Skin of body (tissue), 2 donors: ENCODE measurements around the gene CRY2. TPM values are rescaled to one million over a fixed set of nuclear protein-coding genes. Genes with fewer than 3 reads are reported as not detected.
"Not testable (repeated sequence)": the region's sequence is repeated elsewhere in the genome, so short reads cannot be mapped to it uniquely, and the experiment has no call there.

Experiments
- DNase-seq: peaks from one replicate; lab custom pipeline; 2025; lab: John Stamatoyannopoulos, UW
- total RNA-seq: library from RNA; depleted of rRNA; stranded (reverse); fragments of >200 nt; gene quantifications from one replicate; pipeline ENCODE4 v1.2.3, GENCODE V29; 2014

Gene CRY2
- total RNA-seq: 50.6 TPM

DNA sequence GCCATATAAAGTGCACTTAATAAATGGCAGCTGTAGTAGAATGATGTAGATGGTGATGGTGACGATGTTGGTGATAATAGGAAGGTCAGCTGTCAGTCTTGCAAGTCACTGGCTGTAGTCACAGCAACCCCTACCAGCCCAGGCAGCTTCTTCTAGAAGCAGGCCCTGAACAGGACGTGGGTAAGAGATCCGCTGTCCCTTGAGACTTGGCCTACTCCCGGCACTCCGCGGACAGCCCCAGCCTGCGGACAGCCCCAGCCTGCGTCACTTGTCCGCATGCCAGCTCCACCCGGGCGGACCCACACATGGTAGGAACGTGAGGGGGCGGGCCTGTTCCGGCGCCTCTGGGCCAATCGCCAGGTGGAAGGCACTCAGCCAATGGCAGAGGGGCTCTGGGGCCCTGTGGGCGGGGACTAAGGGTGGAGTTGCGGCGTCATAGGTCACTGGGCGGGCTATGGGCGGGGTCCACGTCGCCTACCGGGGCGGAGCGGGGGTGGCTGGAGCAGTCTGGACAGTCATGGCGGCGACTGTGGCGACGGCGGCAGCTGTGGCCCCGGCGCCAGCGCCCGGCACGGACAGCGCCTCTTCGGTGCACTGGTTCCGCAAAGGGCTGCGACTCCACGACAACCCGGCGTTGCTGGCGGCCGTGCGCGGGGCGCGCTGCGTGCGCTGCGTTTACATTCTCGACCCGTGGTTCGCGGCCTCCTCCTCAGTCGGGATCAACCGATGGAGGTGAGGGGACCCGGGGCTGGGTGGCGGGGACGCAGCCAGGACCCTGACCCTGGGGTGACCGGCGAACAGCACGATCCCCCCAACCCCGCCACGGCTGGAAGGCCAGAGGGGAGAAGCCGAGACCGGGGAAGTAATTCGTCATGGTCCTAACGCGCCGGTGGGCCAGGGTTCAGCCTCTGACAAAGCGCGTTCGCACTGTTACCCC lies at the start of gene CRY2:
TSS of gene CRY2 (plus strand) at position 502 of the 937 bp plus-strand sequence. CDS start at position 518, 16 bp downstream.
- DNase-seq: peak; percentile 99

DNA sequence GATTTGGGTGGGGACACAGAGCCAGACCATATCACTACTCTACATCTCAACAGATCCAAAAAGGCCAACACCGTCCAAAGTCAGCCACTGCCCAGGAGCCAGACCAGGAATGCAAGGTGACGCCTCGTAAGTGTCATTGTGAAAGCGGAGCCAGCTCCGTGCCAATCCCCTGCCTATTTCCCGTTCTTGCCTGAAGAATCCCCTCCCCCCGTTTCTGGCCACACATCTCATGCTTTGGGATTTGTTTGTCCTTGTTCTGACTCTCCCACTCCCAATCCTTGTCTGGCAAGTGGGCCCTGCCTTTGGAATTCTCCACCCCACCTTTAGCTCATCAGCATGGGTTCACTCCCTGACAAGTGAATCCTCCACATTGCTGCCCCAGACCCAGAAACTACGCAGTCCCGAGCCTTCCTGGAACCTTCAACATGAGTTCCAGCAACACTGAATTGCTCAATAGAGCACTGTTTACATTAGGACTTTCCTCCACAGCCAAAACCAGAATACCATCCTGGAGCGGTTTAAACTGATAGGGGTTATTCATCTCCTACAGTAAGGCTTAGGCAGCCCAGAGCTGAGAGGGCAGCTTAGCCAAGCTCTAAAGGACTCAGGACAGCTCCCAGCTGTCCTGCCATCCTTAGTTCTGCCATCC lies 48.4 kb upstream of the CRY2 start:
- DNase-seq: no peak

DNA sequence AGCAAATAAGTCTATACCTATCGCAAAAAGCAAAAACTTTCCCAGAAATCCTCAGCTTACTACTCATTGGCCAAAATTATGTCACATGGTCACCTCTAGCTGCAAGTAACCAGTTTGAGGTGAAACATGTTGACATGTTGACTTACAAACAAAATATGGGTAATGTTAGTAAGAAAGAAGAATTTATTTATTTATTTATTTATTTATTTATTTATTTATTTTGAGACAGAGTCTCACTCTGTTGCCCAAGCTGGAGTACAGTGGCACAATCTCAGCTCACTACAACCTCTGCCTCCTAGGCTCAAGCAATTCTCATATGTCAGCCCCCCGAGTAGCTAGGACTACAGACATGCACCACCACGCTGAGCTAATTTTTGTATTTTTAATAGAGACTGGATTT lies 47.7 kb upstream of the CRY2 start:
- DNase-seq: no peak

DNA sequence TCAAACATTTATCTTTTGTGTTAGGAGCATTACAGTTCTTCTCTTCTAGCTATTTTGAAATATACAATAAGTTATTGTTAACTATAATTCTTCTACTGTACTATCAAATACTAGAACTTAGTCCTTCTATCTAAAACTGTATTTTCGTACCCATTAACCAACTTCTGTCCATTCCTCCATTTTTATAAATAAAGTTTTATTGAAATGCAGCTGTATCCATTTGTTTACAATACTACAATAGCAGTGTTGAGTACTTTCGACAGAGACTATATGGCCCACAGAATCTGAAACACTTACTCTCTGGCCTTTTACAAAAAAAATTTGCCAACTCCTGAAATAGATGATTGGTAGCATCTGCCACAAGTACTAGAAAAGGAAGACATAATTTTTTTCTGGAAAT lies 47.0 kb upstream of the CRY2 start:
- DNase-seq: no peak

DNA sequence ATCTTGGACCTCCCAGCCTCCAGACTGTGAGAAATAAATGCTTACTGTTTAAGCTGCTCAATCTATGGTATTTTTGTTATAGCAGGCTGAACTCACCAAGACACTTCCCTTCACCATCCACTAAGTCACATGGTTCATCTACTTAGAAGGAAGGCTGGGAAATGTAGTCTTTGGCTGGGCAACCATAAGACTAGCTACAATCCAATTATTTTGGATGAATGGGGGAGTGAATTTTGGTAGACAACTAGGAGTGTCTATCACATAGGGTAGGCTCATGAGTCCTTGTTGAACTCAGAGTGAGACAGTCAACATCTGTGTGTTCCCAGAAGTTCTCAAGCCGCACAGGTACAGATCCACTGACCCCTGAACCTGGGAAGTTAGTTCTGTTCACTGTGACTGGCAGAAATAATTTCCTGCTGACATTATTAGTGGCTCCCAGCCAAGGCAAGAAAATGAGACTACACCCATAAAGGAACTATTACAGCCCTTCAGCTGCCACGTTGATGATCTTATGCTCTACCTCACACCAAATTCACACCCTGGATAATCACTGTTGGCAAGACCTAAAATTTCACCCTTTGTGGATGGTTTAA lies 45.5 kb upstream of the CRY2 start:
- DNase-seq: no peak

DNA sequence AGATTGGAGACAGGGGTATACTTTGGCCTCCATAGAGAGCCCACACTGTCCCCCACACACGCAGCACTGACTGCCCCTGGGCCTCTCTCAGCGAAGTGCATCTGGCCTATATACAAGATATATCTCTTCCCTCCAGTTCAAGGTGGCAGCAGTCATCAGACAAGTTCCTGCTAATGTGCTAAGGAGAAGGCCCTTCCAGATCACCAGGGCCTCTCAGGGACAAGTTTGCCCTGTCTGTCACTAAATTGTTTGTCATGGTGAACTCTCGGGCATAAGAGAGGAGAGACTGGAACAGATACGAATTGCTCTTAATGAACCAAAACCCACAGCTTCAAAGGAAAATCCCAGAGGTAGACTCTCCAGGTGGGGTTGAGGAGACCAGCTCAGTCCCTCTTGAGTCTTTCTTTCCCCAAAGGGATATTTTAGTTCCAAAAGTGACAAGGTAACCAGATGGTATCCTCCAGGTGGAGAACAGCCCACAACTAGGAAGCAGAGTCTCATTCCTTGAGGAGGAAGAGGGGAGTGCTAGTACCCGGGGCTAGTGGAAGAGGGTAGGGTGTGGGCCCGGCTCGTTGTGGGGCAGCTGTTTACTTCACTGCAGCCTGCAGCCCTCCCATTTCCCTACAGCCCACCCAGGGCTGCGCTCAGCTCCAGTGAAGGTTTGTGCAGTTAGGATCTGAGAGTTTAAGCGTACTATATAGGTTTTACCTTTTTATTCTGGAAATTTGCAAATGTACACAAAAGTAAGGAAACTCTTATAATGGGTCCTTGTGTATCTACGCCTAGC lies 44.6 kb upstream of the CRY2 start:
- no peak for DNase-seq

DNA sequence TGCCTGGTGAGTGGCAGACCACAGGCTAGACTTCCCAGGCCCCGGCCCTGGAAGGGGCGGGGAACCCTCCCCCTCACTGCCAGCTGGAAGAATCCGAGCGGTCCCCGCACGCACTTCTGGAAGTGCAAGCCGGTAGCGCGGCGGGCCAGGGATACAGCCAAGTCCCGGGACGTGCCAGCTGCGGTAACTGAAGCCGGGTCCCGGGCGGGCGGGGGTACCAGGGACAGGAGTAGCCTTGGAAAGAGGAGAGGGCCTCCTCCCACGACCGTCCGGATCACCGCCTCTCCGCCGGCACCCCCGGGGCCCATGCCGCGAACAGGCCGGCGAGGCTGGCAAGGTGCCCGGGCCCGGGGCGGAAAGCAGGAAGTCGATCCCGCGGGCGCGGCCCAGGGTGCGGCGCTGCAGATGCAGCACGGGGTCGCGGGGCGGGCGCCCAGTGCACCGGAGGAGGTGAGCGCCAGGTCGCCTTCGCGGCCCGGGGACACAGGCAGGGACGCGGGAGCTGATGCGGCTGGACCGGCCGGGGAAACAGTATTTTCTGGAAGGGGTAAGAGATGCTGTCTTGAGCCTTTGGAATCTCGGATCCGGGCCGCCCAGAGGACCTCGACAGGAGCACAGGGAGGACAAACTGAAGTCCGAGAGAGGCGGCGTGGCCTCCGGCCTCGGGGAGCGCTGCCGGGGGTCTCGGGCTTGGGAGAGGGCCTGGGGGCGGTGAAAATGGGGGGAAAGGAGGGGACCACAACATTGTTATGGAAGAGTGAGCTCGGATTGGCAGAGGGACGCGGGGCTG lies 43.1 kb upstream of the CRY2 start:
- DNase-seq: no peak

DNA sequence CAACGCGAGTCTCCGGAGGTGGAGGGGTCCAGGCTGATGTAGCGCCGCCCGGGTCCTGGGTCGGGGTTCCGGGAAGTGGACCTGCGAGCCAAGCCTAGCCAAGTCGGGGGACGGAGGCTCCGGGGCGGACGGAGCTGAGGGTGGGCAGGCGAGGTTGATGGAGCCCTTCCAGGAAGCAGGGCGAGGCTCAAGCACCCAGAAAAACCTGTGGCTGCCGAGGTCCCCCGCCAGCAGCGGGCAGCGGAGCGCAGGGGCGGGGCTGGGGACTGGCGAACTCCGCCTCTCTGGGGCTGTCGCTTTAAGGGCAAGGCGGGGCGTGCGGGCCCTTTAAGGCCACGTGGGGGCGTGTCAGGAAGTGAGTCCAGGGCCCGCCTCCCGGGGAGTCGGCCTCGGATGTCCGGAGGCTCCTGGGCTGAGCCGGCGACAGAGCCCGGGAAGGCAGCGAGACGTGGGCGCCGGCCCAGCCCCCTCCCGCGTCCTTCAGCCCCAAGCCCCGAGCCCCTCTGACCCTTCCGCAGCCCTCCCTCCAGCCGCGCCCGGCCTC lies 42.4 kb upstream of the CRY2 start, which contains the start of gene SLC35C1:
TSS of gene SLC35C1 (plus strand) at position 389 of the 544 bp plus-strand sequence. CDS start 653 bp downstream, outside the sequence.
- DNase-seq: peak; percentile 89

DNA sequence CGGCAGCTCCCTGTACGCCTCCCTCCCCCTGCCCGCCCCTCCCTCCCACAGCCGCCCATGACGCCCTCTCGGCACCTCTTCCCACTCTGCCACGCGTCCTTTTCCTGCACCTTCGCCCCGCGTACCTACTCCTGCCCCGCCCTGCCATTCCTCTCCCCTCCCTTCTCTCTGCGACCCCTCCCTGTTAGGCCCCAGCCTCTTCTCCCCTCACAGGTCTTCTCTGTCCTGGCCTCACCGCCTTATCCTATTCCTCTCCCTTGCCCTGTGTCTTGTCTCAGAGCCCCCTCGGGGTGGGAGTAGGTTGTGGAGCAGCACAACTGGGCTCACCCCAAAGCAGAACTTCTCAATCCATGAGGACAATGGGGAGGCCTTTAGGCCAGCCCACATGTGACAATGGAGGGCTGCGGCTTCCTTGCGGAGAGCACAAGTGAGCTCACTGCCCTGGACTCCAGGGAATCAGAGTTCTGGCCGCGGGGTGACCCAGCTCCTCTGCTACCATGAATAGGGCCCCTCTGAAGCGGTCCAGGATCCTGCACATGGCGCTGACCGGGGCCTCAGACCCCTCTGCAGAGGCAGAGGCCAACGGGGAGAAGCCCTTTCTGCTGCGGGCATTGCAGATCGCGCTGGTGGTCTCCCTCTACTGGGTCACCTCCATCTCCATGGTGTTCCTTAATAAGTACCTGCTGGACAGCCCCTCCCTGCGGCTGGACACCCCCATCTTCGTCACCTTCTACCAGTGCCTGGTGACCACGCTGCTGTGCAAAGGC lies 41.8 kb upstream of the CRY2 start:
- peak; percentile 42 for DNase-seq

DNA sequence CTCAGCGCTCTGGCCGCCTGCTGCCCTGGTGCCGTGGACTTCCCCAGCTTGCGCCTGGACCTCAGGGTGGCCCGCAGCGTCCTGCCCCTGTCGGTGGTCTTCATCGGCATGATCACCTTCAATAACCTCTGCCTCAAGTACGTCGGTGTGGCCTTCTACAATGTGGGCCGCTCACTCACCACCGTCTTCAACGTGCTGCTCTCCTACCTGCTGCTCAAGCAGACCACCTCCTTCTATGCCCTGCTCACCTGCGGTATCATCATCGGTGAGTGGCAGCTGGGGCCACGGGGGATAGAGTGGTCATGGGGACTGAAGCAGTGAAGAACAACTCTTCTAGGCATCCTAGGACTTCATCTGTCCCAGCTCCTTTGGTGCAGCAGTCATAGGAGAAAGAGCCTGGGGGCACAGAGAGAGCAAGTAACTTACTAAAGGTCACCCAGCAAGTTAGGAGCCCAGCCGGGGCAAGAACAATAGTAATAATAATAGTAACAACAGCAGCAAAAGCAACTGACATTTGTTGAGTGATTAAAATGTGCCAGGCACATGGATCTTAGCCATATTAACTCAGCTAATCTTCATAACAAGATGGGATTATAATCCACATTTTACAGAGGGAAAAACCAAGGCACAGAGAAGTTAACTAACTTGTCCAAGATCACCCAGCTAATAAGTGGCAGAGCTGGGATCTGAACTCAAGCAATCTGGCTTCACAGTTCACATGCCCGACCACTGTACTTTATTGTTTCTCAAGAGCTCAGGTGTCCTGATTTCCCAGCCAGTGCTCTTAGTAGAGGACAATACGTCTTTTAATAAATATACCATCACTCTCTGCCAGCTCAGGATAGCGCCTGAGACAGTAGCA lies 41.0 kb upstream of the CRY2 start:
- no peak for DNase-seq

DNA sequence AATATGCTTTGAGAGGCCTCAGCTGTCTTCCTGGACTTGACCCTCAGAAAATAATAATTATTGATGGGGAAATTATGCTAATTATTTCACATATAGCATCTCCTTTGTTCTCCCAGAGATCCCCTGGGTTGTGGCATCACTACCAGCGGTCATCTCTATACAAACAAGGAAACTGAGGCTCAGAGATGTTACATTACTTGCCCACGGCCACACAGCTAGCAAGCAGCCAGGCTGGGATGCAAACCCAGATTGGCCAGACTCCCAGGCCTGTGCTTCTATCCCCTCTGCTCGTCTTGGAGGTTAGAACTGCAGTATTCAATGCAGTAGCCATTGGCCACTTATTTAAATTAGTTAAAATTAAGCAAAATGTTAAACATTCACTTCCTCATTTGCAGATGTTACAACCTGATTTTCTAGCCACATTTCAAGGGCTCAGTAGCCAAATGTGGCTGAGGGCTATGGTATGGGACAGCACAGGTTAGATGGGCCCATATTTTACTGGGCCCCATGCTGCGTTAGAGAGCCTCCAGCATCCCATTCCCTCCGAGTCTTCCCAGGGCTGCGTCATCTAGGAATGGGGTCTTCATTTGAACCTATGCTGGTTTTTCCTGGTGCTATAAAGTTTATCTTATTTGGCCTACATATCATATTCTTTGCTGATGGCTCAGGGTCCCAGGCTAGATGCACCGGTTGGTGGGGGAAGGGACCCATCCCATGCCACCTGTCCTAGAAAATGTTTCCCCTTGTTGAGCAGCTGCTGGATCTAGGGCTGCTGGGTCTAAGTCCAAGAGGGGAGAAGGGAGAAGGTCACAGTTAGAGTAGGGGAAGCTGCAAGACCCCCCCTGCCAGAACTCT lies 40.1 kb upstream of the CRY2 start:
- no peak for DNase-seq

DNA sequence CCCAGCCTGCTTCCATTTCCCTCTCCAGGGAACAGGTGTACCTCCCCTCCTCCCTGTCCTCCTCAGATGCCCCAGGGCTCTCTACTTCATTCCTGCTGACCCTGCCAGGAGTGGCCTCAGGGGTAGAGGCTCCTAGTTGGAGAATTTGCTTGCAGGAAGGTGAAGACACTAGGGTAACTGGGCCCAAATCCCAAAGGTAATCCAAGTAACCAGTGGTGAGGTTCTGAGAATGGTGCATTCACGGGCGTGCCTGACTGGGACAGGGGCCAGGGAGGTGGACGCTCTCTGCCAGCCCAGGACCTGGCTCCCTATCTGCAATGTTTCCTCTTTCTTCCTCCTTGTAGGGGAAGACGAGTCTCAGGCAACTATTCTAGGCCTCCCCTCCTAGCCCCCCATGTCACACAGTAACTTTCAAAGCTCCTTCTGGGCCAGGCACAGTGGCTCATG lies 39.5 kb upstream of the CRY2 start:
- no peak for DNase-seq

DNA sequence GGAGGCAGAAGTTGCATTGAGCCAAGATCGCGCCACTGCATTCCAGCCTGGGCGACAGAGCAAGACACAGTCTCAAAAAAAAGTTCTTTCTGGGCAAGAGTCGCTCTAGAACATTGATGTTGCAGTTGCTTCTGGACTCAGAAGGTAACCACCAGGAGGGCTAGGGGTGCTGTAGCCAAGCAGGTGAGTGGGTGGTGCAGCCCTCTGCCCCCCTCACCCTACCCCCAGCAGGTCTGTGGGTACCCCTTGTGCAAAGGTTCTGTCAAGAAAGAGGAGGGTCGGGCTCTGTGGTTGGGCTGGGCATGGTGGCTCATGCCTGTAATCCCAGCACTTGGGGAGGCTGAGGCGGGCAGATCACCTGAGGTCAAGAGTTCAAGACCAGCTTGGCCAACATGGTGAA lies 38.8 kb upstream of the CRY2 start:
- DNase-seq: not testable (repeated sequence)

DNA sequence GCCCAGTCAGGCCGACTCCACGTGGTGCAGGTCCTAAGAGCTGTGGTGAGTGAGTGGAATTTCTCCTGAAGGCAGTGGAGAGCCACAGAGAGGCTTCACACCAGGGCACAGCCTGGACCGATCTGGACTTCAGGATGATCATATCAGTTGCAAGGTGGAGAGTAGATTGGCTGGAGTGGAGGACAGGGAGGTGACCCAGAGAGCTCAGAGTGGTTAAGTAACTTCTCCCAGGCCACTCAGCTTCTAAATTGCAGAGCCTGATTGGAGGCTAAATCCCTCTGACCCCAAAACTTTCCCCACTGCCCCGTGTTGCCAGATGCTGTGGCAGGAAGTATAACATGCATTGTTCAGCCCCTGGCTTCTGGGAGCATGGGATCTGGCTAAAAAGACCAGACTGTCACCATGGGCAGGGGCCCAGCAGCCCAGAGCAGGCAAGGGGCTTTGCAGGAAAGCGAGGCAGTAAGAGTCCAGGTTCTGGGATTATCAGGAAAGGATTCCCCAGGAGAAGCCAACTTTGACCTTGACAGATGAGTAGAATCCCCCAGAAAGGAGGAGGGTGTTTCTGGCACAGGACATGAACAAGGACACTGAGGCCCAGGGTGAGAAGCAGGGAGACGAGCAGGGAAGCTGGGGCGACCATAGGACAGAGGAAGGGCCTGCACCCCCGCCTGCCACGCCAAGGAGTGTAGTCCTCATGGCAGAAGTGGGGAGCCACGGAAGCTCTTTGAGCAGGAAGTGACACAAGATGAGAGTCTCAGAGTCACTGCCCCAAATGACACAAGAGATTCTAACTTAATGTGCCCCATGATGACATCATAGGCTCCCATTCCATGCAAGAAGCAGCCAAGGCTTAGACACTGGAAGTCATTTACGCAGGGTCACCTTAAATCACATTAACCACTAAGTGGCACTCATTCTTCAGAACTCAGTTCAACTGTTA lies 37.5 kb upstream of the CRY2 start:
- no peak for DNase-seq

DNA sequence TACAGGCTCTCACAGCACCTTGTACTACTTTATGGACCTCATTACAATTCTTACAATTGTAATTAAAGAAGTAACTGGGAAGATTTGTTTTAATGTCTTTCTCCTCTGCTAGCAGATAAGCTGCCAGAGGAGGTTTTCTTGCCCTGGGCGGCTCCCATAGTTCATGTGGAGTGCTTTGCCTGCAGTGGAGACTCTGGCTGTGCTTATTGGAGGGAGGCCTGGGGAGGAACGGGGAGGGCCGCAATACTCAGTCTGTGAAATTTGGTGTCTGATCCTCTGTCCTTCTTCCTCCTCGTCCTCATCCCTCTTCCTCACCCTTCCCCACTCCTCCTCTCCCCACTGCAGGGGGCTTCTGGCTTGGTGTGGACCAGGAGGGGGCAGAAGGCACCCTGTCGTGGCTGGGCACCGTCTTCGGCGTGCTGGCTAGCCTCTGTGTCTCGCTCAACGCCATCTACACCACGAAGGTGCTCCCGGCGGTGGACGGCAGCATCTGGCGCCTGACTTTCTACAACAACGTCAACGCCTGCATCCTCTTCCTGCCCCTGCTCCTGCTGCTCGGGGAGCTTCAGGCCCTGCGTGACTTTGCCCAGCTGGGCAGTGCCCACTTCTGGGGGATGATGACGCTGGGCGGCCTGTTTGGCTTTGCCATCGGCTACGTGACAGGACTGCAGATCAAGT lies 36.7 kb upstream of the CRY2 start:
- no peak for DNase-seq

DNA sequence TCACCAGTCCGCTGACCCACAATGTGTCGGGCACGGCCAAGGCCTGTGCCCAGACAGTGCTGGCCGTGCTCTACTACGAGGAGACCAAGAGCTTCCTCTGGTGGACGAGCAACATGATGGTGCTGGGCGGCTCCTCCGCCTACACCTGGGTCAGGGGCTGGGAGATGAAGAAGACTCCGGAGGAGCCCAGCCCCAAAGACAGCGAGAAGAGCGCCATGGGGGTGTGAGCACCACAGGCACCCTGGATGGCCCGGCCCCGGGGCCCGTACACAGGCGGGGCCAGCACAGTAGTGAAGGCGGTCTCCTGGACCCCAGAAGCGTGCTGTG lies 36.2 kb upstream of the CRY2 start:
- DNase-seq: no peak
